Activated CD4-positive, alpha-beta T cell treated with anti-CD3 and anti-CD28 coated beads, Interleukin-2, amount 50 U/mL, for 1 hour (primary cell): Measurements from ENCODE around the gene SCAMP1.
"Not testable (repeated sequence)": the region's sequence is repeated elsewhere in the genome, so short reads cannot be mapped to it uniquely, and the experiment has no call there.

ENCODE experiments used
- DNase-seq: peaks from one replicate; pipeline ENCODE4 v3.0.0-alpha.2; 2020

The SCAMP1 gene

DNA sequence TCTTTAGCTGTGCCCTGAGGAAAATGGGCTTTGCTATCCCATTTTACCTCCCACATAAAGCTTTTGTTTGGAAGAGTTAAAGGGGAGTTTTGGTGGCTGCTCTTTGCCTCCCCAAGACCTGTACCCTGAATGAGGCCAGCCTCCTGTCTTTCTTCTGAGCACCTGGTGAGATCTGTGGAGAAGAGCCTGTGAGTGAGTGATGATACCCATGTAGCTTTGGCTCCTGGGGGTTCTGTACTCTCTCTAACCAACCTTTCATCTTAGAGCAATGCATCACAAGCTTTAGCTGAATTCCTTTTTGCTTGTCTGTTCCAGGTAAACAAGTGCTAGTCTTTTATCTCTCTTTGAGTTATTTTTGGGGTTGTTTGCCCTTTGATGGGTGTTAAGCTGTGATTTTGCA, 73.6 kb downstream of the SCAMP1 start:
- DNase-seq, result no peak

DNA sequence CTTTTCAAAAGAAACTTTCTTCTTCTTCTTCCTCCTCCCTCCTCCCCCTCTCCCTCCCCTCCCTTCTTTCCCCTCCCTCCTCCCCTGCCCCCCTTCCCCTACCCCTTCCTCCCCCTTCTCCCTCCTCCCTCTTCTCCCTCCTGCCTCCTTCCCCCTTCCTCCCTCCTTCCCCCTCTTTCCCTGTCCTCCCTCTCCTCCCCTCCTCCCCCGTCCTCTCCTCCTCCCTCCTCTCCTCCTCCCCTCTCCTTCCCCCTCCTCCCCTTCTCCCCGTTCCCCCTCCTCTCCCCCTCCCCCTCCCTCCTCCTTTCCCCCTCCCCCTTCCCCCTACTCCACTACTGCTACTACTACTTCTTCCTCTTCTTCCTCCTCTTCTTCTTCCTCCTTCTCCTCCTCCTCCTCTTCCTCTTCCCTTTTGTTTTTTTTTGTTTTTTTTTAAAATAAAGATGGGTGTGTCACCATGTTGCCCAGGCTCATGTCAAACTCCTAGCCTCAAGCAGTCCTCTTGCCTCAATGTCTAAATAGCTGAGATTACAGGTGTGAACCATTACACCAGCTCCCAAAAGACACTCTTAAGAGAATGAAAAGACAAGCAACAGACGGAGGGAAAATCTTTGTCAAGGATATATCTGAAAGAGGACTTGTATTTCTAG, 87.5 kb downstream of the SCAMP1 start:
- no peak for DNase-seq

DNA sequence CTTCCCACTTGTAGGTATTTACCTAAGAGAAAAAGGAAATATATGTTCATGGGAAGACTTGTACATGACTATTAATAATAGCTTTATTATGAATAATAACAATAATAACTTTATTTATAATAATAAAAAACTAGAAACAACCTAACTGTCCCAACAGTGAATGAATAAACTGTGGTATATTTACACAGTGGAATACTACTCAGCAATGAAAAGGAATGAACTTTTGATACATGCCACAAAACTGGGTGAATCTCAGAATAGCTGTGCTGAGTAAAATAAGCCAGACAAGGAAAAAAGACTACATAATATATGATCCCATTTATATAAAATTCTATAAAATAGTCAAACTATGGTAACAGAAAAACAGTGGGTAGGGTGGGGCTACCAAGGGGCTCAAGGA, 88.7 kb downstream of the SCAMP1 start:
- DNase-seq, result no peak

DNA sequence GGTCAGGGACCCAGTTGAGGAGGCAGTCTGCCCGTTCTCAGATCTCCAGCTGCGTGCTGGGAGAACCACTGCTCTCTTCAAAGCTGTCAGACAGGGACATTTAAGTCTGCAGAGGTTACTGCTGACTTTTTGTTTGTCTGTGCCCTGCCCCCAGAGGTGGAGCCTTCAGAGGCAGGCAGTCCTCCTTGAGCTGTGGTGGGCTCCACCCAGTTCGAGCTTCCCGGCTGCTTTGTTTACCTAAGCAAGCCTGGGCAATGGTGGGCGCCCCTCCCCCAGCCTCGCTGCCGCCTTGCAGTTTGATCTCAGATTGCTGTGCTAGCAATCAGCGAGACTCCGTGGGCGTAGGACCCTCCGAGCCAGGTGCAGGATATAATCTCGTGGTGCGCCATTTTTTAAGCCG, 97.1 kb downstream of the SCAMP1 start:
- not testable (repeated sequence) for DNase-seq

DNA sequence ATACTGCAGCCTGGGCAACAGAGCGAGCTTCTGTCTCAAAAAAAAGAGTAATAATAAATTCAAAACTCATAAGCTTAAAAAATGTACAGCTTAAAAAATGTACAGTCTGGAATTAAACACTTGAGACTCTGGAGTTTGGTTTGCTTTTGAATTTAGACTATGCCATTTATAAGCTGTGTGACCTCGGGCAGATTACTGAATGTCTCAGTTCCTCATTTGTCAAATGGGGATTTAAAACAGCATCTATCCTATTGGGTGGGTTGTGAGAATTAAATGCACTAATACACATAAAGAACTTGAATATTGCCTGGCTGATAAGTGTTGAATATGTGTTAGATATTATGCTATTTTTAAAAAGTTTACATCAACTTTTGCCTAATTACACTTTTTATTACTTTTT, 98.4 kb downstream of the SCAMP1 start:
- DNase-seq, result no peak

DNA sequence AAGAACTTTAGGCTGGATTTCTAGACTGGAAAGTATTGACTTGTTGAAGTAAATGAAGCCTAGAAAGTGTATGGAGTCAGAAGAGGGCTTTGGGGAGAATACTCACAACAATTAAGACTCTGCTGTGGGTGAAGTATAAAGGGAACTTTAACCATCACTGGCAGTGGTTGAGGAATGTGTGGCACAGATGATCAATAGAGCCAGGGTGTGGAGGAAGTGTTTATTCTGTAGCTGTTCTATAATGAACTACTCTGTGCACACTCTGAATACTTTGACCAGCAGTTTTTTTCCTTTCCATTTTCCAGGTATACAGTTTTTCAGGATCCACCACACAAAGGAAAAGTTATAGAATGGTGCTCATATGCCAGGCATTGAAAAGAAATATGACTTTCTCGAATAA, 106.7 kb downstream of the SCAMP1 start:
- no peak for DNase-seq

DNA sequence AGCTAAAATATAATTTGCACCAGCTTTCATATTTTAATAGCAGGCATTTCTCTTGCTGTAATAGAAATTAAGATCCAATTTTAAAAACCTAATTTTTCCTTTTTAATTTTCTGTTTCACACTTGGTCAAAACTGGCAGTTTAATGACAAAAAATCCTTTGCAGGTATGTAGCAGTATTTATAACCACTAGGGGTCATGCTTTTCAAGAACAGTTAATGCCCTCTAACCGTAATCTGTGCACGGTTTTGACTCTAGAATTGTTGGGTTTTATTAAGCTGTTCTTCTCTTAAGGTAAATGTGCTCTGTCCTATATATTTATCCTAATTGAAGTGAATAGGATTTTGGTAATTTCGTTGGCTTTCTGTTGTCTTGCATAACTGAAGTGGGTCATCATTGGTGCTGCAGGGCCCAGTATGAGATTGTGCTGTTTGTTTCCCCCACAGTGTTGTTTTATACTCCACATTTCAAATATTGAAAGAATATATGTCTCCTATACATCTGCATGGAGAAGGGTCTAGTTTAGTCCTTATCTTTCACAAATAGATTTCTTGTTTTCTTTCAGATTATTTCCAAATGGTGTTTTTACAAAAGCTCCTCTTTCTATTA, 107.4 kb downstream of the SCAMP1 start:
- no peak for DNase-seq

DNA sequence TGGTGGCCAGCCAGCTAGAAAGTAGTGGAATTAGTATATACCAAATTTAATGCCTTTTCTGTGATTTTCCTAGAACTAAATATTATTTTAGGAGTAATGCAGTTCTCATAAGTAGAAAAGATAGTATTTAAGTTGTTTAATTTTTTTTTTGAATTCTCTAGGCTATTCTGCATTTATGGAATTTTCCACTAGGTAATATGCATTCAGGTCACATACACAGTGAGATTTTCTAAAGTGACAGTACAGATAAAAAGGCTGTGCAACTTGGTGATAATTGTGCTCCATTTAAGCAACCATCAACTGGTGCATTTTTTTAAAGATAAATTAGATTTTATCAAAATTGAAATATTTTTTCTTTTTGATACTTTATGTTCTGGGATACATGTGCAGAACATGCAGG, 111.5 kb downstream of the SCAMP1 start:
- DNase-seq, result no peak

DNA sequence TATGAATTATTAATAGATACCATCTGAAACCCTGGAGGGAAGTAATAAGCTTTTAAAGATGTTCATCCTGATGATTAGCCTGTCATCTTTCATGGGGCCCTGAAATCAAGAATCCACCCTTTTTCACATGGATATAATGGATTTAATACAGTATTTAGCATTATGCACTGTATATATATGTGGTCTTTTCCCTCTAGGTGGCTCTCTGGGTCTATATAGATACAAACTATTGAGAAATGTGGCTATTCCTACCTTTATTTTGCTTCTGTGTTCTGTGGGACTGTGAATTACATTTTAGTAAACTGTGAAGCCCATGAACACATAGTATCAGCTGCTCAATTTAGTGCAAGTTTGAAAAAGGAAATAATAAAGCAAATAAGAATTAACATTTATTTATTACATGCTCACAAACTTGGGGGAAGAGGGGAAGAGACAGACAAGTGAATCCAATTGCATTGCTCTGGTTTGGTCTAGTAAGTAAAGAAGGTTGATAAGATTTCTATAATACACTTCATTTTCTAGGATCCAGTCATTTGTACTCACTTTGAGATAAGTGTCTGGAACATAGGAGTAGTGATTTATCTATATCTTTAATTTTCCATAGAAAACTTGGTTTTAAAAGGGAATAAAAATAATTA, 112.2 kb downstream of the SCAMP1 start:
- DNase-seq, result no peak

DNA sequence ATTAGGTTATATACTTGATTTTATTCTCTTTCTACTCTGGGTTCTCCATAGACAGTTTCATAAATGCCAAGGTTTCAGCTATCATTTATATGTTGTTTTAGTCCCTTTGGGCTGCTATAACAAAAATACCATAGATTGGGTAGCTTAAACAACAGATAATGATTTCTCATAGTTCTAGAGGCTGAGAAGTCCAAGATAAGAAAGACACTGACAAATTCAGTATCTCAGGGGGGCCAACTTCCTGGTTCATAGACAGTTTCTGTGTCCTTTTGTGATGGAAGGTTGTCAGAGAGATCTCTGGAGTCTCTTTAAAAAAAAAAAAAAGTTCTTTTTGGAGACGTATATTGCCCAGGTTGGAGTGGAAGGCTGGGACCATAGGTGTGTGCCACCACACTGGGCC, 113.3 kb downstream of the SCAMP1 start:
- no peak for DNase-seq

DNA sequence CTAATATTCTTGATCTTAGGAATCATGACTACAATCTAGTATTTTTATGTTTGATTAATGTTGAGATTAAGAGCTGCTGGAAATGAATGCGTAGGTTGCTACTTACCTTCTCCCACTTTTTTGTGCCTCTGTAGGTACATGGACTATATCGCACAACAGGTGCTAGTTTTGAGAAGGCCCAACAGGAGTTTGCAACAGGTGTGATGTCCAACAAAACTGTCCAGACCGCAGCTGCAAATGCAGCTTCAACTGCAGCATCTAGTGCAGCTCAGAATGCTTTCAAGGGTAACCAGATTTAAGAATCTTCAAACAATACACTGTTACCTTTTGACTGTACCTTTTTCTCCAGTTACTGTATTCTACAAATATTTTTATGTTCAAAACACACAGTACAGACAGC, 115.0 kb downstream of the SCAMP1 start:
- DNase-seq, result no peak

DNA sequence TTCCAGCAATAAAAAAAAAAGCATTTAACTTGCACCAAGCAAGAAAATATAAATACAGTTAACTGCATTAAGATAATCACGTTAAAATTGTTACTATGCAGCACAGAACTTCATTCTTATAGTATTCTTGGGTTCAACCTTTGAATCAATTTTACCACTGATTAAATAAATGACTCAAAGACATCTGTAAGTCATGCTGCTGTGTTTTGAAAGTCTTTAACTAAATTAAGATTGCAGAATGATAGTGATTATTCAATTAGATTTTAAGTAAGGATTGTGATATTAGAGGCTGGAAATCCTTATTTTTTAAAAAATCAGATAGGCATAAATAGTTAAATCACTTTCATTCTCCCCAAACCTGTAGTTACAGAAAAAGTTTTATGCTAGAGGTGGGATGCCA, 116.4 kb downstream of the SCAMP1 start:
- no peak for DNase-seq

DNA sequence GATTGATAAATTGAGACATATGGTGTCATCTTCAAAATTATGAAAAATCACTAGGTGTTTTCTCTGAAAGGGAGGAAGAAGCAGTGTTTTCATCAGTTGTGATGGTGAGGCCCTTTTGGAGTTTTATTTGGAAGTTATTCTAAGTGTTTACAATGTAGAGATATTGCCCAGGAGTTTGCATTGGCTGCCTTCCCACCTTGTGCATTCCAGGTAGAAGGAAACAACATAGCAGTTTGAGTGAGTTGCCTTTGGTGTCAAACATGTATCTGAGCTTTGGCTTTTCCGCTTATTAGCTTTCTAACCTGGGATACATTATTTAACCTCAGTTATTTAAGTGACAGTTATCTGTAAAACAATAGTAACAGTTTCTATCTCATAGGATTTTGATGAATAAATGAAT, 122.5 kb downstream of the SCAMP1 start:
- DNase-seq, result no peak

DNA sequence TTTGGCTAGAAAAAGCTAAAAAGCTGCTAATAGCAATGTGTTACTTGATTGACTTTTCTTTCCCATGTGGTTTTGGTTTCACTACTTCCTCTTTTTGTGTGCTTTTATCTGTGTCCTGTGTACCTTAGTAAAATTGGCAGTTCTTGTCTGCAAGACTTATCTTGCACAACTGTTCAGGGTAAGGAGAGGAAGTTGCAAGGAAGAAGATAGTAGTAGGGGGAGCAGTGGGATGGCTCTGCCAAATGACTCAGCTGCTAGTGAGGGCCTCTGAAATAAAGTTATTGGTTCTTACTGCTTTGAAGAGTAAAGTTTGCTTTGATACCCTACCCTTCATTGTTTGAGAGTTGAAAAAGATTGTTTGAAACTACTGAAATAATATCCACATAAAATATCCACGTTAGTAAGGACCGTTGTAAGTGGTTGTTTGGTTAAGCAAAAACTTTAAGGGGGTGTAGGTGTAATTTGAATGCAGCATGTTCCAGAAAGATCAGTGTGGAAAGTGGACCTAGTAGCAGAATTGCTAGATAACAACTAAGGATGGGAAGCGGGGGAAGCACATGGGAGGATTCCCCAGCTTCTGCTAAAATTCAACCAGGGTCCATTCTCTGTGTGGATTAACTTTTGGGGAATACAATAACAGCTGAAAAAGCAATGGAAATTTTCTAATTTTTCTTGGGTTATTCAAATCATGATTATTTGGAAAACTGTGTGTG, 123.5 kb downstream of the SCAMP1 start:
- no peak for DNase-seq

DNA sequence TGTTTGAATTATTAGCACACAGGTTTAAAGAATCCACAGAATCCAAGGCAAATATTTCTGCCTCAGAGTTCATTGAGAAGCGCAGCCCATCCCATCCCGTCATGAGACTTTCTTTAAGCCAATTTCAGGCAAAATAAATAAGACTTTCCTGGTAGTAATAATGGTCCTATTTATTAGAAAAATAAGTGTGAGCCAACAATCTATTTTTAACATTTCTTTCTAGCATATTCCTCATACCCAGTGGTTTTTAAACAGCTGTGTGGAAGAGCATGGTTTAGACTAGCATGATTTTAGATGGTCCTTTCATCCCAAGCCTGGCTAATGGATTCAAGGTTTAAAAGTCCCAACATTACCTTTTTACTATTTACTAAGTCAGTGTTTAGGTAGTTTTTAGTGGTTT, 125.8 kb downstream of the SCAMP1 start:
- no peak for DNase-seq

DNA sequence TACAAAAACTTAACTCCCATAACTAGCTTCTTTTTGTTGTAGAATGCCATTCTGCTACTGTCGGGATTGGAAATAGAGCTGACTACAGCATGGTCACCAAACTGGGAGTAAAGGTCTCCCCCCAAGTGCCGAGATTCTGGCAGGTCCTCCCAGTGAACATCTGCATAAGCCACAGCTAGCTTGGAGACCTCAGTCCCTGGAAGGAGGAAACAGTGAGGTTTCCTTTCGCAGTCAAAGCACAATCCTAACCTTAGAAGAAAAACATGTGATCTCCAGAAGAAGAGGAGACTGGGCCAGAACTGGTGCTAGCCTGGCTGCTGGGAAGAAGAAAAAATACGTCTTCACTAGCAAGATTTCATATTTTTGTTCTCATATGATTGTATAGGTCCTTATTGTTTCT, 127.4 kb downstream of the SCAMP1 start:
- DNase-seq, result no peak

DNA sequence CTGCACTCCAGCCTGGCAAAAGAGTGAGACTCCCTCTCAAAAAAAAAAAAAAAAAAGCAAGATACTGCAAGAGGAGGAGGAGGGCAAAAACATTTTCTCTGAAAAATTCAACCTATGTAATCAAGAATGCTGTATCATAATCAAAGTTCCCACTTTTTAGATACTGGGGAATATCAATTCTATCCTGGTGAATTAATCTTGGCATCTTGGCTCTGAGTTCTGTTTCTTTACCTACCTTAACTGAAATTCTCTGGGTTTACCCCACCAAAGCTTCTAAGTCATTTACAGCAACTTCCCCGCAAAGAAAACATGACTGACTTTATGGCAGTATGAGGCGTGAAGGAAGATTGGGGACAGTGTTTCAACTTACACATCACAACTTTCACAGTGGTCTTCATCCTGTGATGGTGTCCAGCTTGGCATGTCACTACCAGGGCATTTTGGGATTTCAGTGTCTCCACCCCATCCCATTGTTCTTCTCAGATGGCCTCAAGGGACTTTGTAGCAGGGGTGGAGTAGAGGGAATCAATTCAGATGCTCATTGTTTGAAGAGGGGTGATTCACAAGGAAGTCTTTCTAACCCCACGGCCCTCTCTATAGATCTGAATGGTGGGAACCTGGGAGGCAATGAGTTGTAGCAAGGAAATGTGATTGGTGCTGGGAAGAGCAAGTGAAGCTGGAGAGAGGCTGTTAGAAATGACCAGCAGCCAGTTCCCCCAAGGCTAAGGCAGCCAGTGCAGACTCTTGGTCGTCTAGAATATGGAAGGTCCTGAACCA, 130.5 kb downstream of the SCAMP1 start:
- no peak for DNase-seq

DNA sequence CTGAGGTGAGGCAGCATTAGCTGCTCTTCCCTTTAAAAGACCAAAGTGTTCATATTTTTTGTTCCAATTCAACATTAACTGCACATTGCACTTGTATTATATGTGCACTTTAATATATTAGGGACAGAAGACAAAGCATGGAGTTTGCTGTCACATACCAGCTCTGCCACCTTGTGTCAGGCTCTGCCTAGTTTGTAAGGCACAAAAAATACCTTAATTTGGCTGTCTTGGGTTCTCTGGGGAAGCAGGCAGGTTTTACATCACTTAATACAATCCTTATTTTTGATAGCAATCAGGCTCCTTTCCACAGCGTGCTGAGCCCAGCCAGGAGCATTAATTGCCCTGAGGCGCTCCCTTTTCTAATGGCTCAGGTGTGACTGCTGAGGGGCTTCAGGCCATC, 131.8 kb downstream of the SCAMP1 start:
- no peak for DNase-seq

DNA sequence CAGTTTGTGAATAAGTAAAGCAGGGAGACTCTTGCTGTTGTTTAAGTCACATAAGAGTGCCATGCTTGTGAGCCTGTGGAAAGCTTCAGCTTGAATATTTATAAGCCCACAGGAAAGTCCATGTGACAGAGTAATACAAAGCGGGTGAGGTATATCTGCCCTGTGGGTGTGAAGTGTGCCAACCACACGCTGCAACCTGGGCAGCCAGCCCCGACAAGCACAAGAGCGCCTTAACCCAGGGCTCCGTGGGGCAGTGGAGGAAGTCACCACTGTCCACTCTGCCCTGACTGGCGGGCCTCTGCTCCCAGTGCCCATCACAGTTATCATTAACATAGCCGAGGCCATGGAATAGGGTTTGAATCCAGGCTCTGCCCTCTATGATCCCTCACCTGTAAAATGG, 132.2 kb downstream of the SCAMP1 start:
- no peak for DNase-seq

DNA sequence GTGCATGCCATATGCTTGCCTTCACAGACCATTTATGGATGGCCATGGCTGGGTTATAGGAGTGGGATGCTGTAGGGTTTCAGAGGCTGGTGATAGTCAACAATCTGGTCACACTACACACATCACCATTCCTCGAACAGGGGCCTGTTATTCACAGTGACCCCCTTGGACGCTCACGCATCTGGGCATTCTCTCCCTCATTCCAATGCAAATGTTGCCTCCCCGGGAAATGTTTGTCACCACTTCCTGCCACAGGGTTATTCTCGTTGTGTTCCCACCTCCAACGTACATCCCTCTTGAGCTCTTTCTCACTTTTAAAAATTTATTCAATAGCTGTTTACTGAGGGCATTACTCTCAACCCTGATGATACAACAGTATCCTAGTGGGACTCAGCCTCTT, 135.4 kb downstream of the SCAMP1 start:
- DNase-seq, result no peak

DNA sequence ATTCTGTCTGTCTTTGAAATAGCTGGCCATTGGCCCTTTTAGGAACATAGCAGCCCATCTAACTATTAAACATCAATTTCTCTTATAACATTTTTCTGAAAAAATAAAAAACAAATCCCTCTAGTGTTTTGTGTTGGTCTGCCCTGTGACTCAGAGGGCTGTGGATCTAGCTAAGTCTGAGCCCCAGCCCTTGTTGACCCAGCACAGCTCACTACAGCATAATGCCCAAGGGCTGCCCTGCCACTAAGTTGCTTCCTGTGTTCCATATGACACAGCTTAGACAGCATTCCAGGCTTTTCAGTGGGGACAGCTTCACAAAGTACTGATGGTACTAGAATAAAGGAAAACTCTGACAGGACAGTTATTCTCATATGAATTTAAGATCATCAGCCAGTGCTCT, 136.0 kb downstream of the SCAMP1 start:
- DNase-seq, result no peak

DNA sequence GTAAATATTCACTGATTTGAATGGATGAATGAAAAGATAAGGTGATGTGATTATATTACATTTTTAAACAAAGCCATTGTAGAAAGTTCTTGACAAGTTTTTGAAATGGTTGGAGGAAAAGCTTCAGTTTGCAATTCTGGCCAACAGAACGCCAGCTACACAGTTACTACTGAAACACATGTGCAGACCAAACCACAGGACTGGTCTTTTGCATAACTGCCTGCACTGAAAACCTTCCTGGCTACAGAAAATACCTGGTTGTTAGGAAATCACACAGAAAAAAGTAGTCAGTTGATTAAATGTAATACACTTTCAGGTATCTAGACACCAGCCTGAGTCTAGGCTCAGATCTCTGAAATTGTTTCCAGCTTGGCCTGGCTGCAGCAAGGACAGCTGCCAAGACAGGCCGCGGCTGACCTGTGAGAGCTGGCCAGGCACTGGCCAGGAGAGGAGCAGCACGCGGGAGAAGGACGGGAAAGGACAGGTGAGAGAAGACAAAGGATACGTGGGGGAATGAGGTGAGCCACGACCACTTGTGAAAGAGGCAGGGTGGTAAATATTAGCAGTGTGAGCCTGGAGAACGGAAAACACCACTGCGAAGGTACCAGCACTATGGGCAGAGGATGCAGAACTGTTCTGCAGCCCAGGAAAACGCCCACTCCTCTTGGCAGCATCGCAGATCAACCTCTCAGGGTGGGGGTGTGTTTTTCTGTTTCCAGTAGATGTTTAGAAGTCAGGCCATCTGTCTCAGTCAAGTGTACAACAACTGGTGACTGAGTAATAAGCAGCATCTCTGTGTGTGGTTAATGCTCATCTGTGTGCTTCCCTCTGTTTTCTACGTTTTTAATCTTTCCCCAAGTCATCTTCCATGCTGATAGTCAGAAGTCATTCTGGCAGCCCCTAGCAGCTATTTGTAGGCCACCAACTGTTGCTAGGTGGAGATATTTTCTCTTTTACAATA, 137.4 kb downstream of the SCAMP1 start:
- DNase-seq, result no peak
